ENCODE results near the gene RAD52.
"Not testable (repeated sequence)": the region's sequence is repeated elsewhere in the genome, so short reads cannot be mapped to it uniquely, and the experiment has no call there.

DNA sequence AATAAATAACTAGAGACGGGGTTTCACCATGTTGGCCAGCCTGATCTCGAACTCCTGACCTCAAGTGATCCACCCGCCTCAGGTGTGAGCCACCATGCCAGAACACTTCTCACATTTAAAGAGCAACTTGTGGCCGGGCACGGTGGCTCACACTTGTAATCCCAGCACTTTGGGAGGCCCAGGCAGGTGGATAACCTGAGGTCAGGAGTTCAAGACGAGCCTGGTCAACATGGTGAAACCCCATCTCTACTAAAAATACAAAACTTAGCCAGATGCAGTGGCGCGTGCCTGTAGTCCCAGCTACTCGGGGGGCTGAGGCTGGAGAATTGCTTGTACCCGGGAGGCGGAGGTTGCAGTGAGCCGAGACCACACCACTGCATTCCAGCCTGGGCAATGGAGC lies 13.6 kb downstream of the RAD52 start:
- TF ChIP-seq CTCF (IDR thresholded peaks at IDR 0.05); POLR2A (IDR thresholded peaks at IDR 0.05; ENCODE audit: low read depth); POLR2AphosphoS5 (IDR thresholded peaks at IDR 0.05); EP300 (IDR thresholded peaks at IDR 0.05): not testable (repeated sequence)
